ENCODE results near the gene IQGAP2. TPM values are rescaled to one million over a fixed set of nuclear protein-coding genes. Genes with fewer than 3 reads are reported as not detected.

IQGAP2 gene, protein sequence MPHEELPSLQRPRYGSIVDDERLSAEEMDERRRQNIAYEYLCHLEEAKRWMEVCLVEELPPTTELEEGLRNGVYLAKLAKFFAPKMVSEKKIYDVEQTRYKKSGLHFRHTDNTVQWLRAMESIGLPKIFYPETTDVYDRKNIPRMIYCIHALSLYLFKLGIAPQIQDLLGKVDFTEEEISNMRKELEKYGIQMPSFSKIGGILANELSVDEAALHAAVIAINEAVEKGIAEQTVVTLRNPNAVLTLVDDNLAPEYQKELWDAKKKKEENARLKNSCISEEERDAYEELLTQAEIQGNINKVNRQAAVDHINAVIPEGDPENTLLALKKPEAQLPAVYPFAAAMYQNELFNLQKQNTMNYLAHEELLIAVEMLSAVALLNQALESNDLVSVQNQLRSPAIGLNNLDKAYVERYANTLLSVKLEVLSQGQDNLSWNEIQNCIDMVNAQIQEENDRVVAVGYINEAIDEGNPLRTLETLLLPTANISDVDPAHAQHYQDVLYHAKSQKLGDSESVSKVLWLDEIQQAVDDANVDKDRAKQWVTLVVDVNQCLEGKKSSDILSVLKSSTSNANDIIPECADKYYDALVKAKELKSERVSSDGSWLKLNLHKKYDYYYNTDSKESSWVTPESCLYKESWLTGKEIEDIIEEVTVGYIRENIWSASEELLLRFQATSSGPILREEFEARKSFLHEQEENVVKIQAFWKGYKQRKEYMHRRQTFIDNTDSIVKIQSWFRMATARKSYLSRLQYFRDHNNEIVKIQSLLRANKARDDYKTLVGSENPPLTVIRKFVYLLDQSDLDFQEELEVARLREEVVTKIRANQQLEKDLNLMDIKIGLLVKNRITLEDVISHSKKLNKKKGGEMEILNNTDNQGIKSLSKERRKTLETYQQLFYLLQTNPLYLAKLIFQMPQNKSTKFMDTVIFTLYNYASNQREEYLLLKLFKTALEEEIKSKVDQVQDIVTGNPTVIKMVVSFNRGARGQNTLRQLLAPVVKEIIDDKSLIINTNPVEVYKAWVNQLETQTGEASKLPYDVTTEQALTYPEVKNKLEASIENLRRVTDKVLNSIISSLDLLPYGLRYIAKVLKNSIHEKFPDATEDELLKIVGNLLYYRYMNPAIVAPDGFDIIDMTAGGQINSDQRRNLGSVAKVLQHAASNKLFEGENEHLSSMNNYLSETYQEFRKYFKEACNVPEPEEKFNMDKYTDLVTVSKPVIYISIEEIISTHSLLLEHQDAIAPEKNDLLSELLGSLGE (N-terminal part only)
- total RNA-seq (10 to 100 TPM; 33.5 to 78.6 TPM), polyA plus RNA-seq (ENCODE audit: insufficient read depth, low read depth, low replicate concordance) (60.2 TPM)
- long read RNA-seq, donor 1, partial matches to known transcripts: 8 of 8 reads
- long read RNA-seq, donor 1, other reads (novel, unspliced or antisense): 0 of 8 reads
- long read RNA-seq, donor 2: 0 reads

DNA sequence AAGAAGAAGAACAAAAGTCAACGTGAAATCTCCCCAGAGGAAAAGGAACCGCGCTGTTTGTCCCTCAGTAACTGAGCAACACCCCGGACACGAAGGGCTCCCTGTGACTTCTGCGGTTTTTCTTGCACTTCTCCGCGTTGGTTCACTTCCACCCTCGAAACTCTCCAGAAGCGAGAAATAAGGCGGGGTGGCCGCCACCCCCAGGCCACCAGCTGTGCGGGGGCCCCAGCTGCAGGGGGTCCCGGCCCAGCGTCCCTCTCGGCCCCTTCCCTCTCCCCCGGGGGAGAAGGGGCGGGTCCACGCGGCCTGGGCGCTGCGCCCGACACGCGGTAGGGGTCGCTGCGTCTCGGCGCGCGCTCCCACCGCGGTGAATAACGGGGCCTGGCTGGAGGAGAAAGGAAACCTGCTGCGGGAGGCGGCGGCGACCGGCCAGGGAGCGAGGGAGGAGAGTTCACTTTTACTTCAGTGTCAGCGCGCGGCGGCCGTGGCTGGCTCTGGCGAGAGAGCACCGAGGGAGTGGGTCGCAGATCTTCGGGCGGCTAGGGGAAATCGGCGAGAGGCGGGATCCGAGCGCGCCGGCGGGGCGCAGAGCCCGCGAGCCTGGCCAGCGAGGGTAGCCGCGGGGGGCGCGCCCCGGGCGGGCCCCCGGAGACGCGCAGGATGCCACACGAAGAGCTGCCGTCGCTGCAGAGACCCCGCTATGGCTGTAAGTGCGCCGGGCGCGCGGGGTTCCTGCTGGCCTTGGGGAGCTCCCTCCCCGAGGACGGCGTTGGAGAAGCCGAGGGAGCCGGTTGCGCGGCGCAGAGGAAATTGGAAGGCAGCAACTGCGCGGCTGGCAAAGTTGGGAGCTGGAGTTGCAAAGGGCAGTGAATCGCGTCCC lies at the start of gene IQGAP2:
Gene IQGAP2, plus strand, starts transcription at position 400 of the 880 bp plus-strand sequence. Its CDS starts 261 bp downstream, at position 661.
- peak; percentile 61 for DNase-seq
- intact Hi-C loops (cut with DNase I; ENCODE audit: low total_unique reads): no loop called here
- WGBS, 2 donors: 0 to 2% methylated on average over 22 to 60 of the region's 92 CpGs
- no peaks in the 10 kb centered on the region for H3K4me1 ChIP-seq
- H3K27ac ChIP-seq: peak within 1 kb of the TSS in 1 of 2 donors; percentile 65
- no peaks in the 10 kb centered on the region for H3K9me3 ChIP-seq
- H3K36me3 ChIP-seq (ENCODE audit: low read depth, missing control alignments): no peaks in the 10 kb centered on the region
- peak within 1 kb of the TSS; percentile 59 to 66 for H3K4me3 ChIP-seq
- H3K27me3 ChIP-seq: no peaks in the 10 kb centered on the region
- TF ChIP-seq, protein P1, sequence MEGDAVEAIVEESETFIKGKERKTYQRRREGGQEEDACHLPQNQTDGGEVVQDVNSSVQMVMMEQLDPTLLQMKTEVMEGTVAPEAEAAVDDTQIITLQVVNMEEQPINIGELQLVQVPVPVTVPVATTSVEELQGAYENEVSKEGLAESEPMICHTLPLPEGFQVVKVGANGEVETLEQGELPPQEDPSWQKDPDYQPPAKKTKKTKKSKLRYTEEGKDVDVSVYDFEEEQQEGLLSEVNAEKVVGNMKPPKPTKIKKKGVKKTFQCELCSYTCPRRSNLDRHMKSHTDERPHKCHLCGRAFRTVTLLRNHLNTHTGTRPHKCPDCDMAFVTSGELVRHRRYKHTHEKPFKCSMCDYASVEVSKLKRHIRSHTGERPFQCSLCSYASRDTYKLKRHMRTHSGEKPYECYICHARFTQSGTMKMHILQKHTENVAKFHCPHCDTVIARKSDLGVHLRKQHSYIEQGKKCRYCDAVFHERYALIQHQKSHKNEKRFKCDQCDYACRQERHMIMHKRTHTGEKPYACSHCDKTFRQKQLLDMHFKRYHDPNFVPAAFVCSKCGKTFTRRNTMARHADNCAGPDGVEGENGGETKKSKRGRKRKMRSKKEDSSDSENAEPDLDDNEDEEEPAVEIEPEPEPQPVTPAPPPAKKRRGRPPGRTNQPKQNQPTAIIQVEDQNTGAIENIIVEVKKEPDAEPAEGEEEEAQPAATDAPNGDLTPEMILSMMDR (IDR thresholded peaks at IDR 0.05): peak; percentile 31 to 59 (median 38)
- no peak for TF ChIP-seq POLR2A (IDR thresholded peaks at IDR 0.05)

DNA sequence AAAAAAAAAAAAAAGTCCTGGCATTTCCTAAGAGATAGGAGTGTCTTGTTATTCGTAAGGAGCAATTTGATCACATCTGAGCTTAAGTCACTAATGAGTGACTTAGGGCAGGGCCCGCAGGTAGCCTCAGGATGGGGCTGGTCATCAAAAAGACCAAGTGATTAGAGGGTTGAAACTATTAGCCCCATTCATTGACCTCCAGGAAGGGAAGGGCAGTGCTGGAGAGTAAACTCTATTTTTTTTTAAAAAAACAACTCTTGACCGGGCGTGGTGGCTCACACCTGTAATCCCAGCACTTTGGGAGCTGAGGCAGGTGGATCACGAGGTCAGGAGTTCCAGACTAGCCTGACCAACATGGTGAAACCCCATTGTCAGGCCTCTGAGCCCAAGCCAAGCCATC lies 46.2 kb upstream of the IQGAP2 start:
- H3K9me3 ChIP-seq: no peaks in the 10 kb centered on the region
- H3K36me3 ChIP-seq (ENCODE audit: low read depth, missing control alignments): no peaks in the 10 kb centered on the region
- H3K4me3 ChIP-seq: no peak overlapping the region
- no peaks in the 10 kb centered on the region for H3K4me1 ChIP-seq
- H3K27ac ChIP-seq: no peak overlapping the region
- TF ChIP-seq POLR2A (IDR thresholded peaks at IDR 0.05): no peak
- TF ChIP-seq, protein P1 (IDR thresholded peaks at IDR 0.05): no peak
- no peaks in the 10 kb centered on the region for H3K27me3 ChIP-seq
- no peak for DNase-seq
- 86 to 89% methylated on average over 5 of the region's 5 CpGs for WGBS, 2 donors
- intact Hi-C loops (cut with DNase I; ENCODE audit: low total_unique reads): no loop called here

DNA sequence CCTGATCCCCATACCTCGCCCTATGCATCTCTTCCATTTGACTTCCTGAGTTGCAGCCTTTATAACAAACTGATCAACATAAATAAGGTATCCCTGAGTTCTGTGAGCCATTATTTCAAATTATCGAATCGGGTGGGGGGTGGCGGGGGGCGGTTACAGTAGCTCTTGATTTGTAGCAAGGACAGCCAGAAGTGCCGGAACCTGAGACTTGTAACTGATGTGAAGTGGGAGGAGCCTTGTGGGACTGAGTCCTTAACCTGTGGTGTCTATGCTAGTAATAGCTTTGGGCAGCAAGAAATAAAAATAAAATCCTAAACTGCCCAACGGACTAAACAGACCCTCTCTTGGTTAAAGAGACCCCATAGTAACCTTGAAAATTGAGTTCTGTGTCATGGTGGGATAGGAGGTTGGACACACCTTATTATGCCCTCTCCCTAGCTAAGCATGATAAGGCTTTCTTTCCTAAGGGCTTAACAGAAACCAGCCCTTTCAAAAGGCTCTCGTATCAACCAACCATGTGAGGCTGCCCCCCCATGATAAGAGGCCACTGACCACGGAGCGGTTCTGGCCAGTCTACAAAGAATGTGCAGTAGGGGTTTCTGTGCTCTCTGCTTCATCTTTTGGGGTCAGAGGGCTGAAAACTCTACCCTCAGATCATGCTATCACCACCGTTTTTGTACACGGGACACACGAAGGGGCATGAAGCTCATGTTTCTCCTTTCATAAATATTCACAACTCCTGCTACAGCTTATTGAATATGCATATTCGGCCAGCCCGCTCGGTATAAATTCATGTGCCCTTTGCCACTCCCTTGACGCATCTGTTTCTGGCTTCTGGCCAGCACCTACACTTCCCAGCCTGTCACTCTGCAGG lies 39.5 kb upstream of the IQGAP2 start:
- TF ChIP-seq POLR2A (IDR thresholded peaks at IDR 0.05): no peak
- TF ChIP-seq, protein P1 (IDR thresholded peaks at IDR 0.05): no peak
- no peaks in the 10 kb centered on the region for H3K36me3 ChIP-seq (ENCODE audit: low read depth, missing control alignments)
- 59 to 62% methylated on average over 17 of the region's 17 CpGs for WGBS, 2 donors
- H3K27ac ChIP-seq: no peak overlapping the region
- peak; percentile 18 for DNase-seq
- no peaks in the 10 kb centered on the region for H3K4me1 ChIP-seq
- H3K4me3 ChIP-seq: no peak overlapping the region
- intact Hi-C loops (cut with DNase I; ENCODE audit: low total_unique reads): no loop called here
- no peaks in the 10 kb centered on the region for H3K27me3 ChIP-seq
- no peaks in the 10 kb centered on the region for H3K9me3 ChIP-seq

All from testis (tissue), 5 donors.